Neural cell (in vitro differentiated cells): ENCODE data around the gene LOXHD1.

Experiments used
- CTCF ChIP-seq: fragments of 450-650 bp; IDR thresholded peaks from 2 replicates; pipeline ENCODE4 v1.5.1; 2014; ENCODE audit warnings: antibody characterized with exemption, mild to moderate bottlenecking, moderate library complexity; ENCODE audit not compliant: poor library complexity, severe bottlenecking
- EP300 ChIP-seq: fragments of 450-650 bp; conservative IDR thresholded peaks from 2 replicates; pipeline ENCODE4 v1.6.1; 2014; ENCODE audit warnings: antibody characterized with exemption, mild to moderate bottlenecking, moderate library complexity; ENCODE audit not compliant: poor library complexity, severe bottlenecking
- EZH2 ChIP-seq: fragments of 200-600, 300-800 bp; shearing (Covaris generic), sonication (generic); IDR thresholded peaks from 2 replicates; pipeline ENCODE4 v1.6.1; 2014; ENCODE audit warnings: antibody characterized with exemption, low read length, borderline replicate concordance, mild to moderate bottlenecking; ENCODE audit not compliant: insufficient read depth, poor library complexity, severe bottlenecking
- MXI1 ChIP-seq: fragments of 450-650 bp; conservative IDR thresholded peaks from 2 replicates; pipeline ENCODE4 v1.6.1; 2014; ENCODE audit warnings: antibody characterized with exemption, mild to moderate bottlenecking; ENCODE audit not compliant: poor library complexity, severe bottlenecking
- POLR2AphosphoS5 ChIP-seq: IDR thresholded peaks from 2 replicates; pipeline ENCODE4 v1.6.1; 2012
- RAD21 ChIP-seq: fragments of 450-650 bp; conservative IDR thresholded peaks from 2 replicates; pipeline ENCODE4 v1.6.1; 2014; ENCODE audit warnings: antibody characterized with exemption, mild to moderate bottlenecking, moderate library complexity
- SMC3 ChIP-seq: fragments of 450-650 bp; conservative IDR thresholded peaks from 2 replicates; pipeline ENCODE4 v1.6.1; 2014; ENCODE audit warnings: antibody characterized with exemption, mild to moderate bottlenecking, moderate library complexity; ENCODE audit not compliant: poor library complexity
- TAF1 ChIP-seq: IDR thresholded peaks from 2 replicates; pipeline ENCODE4 v1.6.1; 2012; ENCODE audit warnings: low read depth
- TF ChIP-seq, protein P1 (sequence below): IDR thresholded peaks from 2 replicates; pipeline ENCODE4 v1.6.1; 2012; ENCODE audit warnings: borderline replicate concordance

- TF ChIP-seq CTCF (no peak), EZH2 (no peak), RAD21 (no peak), MXI1 (no peak), EP300 (no peak), POLR2AphosphoS5 (no peak), SMC3 (no peak), TAF1 (no peak)
- TF ChIP-seq, protein P1, sequence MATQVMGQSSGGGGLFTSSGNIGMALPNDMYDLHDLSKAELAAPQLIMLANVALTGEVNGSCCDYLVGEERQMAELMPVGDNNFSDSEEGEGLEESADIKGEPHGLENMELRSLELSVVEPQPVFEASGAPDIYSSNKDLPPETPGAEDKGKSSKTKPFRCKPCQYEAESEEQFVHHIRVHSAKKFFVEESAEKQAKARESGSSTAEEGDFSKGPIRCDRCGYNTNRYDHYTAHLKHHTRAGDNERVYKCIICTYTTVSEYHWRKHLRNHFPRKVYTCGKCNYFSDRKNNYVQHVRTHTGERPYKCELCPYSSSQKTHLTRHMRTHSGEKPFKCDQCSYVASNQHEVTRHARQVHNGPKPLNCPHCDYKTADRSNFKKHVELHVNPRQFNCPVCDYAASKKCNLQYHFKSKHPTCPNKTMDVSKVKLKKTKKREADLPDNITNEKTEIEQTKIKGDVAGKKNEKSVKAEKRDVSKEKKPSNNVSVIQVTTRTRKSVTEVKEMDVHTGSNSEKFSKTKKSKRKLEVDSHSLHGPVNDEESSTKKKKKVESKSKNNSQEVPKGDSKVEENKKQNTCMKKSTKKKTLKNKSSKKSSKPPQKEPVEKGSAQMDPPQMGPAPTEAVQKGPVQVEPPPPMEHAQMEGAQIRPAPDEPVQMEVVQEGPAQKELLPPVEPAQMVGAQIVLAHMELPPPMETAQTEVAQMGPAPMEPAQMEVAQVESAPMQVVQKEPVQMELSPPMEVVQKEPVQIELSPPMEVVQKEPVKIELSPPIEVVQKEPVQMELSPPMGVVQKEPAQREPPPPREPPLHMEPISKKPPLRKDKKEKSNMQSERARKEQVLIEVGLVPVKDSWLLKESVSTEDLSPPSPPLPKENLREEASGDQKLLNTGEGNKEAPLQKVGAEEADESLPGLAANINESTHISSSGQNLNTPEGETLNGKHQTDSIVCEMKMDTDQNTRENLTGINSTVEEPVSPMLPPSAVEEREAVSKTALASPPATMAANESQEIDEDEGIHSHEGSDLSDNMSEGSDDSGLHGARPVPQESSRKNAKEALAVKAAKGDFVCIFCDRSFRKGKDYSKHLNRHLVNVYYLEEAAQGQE, result no peak
Measured at GRCh38 chr18:46591783-46592391, 65.1 kb downstream of the LOXHD1 start.
